ENCODE results near the gene KRTAP9-2.

Gene KRTAP9-2

DNA sequence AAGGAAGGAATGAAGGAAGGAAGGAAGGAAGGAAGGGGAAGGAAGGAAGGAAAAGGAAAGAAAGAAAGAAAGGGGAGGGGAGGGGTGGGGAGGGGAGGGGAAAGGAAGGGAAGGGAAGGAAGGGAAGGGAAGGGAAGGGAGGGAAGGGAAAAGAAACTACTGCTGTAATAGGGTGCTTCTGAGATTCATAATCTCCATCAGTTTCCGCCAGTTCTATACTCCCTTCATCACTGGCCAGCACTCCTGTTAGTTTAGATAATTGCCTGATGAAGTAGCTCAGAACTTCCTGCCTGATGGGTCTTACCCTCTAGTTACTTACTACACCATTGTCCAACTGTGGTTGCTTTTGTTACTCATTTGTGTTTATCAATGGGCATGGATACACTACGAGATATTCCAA lies 36.8 kb downstream of the KRTAP9-2 start:
- H3K27ac ChIP-seq (ENCODE audit: low read length), result no peak overlapping the region
- H3K9me3 ChIP-seq (replicated peaks; ENCODE audit: insufficient read depth, low read length), result no peaks in the 10 kb centered on the region
- no peaks in the 10 kb centered on the region for H3K4me1 ChIP-seq (ENCODE audit: low read length)
- H3F3A ChIP-seq (ENCODE audit: insufficient read depth, low read length), result no peaks in the 10 kb centered on the region
- H3K4me3 ChIP-seq (ENCODE audit: low read length), result no peak overlapping the region
- H4K20me1 ChIP-seq (ENCODE audit: insufficient read depth, low read length), result no peaks in the 10 kb centered on the region
- no peaks in the 10 kb centered on the region for H3K9me2 ChIP-seq (replicated peaks; ENCODE audit: insufficient read depth, low read length)
- H3K9ac ChIP-seq (ENCODE audit: low read length), result no peak overlapping the region
- no peaks in the 10 kb centered on the region for H3K27me3 ChIP-seq (replicated peaks; ENCODE audit: insufficient read depth, low read length)
- H3K36me3 ChIP-seq (replicated peaks; ENCODE audit: insufficient read depth, low read length), result no peaks in the 10 kb centered on the region
- TF ChIP-seq EZH2phosphoT487 (IDR thresholded peaks at IDR 0.05; ENCODE audit: low read length) (no peak), EZH2 (optimal IDR thresholded peaks at IDR 0.05; ENCODE audit: low read depth, low read length) (no peak)
- TF ChIP-seq, protein P1, sequence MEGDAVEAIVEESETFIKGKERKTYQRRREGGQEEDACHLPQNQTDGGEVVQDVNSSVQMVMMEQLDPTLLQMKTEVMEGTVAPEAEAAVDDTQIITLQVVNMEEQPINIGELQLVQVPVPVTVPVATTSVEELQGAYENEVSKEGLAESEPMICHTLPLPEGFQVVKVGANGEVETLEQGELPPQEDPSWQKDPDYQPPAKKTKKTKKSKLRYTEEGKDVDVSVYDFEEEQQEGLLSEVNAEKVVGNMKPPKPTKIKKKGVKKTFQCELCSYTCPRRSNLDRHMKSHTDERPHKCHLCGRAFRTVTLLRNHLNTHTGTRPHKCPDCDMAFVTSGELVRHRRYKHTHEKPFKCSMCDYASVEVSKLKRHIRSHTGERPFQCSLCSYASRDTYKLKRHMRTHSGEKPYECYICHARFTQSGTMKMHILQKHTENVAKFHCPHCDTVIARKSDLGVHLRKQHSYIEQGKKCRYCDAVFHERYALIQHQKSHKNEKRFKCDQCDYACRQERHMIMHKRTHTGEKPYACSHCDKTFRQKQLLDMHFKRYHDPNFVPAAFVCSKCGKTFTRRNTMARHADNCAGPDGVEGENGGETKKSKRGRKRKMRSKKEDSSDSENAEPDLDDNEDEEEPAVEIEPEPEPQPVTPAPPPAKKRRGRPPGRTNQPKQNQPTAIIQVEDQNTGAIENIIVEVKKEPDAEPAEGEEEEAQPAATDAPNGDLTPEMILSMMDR (IDR thresholded peaks at IDR 0.05; ENCODE audit: low read length), result no peak
- DNase-seq, result no peak
- no peaks in the 10 kb centered on the region for H3K79me2 ChIP-seq (ENCODE audit: low read length)
- H2AFZ ChIP-seq (ENCODE audit: low read length), result no peak overlapping the region
- H3K4me2 ChIP-seq (ENCODE audit: low read depth, low read length), result no peak overlapping the region

DNA sequence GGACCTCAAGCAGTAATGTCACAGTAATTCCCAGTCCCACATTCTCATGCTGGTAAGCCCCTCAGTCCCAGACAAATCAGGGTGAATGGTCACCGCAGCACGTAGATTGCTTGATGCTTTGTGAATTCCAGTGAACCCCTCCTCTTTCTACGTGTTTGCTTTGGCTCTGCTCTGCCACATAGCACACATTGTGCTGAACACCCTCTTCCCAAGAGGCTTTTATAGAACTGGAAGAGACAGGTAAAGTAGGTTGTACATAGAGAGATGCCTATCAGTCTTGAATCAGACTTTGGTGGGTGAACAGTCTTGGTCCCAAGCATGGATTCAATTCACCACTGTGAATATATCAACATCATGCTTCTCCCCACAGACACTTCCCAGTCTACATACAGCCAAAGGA lies 38.2 kb downstream of the KRTAP9-2 start:
- no peaks in the 10 kb centered on the region for H3K27me3 ChIP-seq (replicated peaks; ENCODE audit: insufficient read depth, low read length)
- no peak overlapping the region for H3K9ac ChIP-seq (ENCODE audit: low read length)
- no peaks in the 10 kb centered on the region for H3K9me3 ChIP-seq (replicated peaks; ENCODE audit: insufficient read depth, low read length)
- H3K9me2 ChIP-seq (replicated peaks; ENCODE audit: insufficient read depth, low read length), result no peaks in the 10 kb centered on the region
- no peak overlapping the region for H3K4me2 ChIP-seq (ENCODE audit: low read depth, low read length)
- H3F3A ChIP-seq (ENCODE audit: insufficient read depth, low read length), result no peaks in the 10 kb centered on the region
- no peak overlapping the region for H3K4me3 ChIP-seq (ENCODE audit: low read length)
- H3K4me1 ChIP-seq (ENCODE audit: low read length), result no peaks in the 10 kb centered on the region
- H4K20me1 ChIP-seq (ENCODE audit: insufficient read depth, low read length), result no peaks in the 10 kb centered on the region
- H3K27ac ChIP-seq (ENCODE audit: low read length), result no peak overlapping the region
- no peaks in the 10 kb centered on the region for H3K79me2 ChIP-seq (ENCODE audit: low read length)
- DNase-seq, result no peak
- H3K36me3 ChIP-seq (replicated peaks; ENCODE audit: insufficient read depth, low read length), result no peaks in the 10 kb centered on the region
- no peak overlapping the region for H2AFZ ChIP-seq (ENCODE audit: low read length)
- no peak for TF ChIP-seq EZH2phosphoT487 (IDR thresholded peaks at IDR 0.05; ENCODE audit: low read length)
- no peak for TF ChIP-seq EZH2 (optimal IDR thresholded peaks at IDR 0.05; ENCODE audit: low read depth, low read length)
- TF ChIP-seq, protein P1 (IDR thresholded peaks at IDR 0.05; ENCODE audit: low read length), result no peak

DNA sequence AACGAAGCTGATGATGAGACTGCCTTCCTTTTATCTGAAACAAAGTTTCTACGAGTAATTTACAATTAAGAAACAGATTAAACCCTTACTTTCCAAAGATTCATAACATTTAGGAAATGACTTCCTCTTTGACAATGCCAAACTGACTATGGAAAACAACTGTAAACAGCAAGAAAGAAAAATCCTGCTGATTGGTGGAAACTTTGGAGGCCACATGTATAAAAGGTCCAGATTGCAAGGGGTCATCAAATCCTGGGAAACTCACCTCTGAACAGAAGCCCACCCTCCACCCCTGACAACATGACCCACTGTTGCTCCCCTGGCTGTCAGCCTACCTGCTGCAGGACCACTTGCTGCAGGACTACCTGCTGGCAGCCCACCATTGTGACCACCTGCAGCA lies 38.6 kb downstream of the KRTAP9-2 start, which contains the start of gene KRTAP9-6:
KRTAP9-6 (plus strand) TSS at position 301 of the 400 bp plus-strand sequence; CDS start at position 301, 0 bp downstream.
- H3K9me3 ChIP-seq (replicated peaks; ENCODE audit: insufficient read depth, low read length), result no peaks in the 10 kb centered on the region
- no peak within 1 kb of the TSS for H3K9ac ChIP-seq (ENCODE audit: low read length)
- no peak for DNase-seq
- no peak within 1 kb of the TSS for H2AFZ ChIP-seq (ENCODE audit: low read length)
- no peaks in the 10 kb centered on the region for H3K79me2 ChIP-seq (ENCODE audit: low read length)
- no peaks in the 10 kb centered on the region for H3K9me2 ChIP-seq (replicated peaks; ENCODE audit: insufficient read depth, low read length)
- no peaks in the 10 kb centered on the region for H4K20me1 ChIP-seq (ENCODE audit: insufficient read depth, low read length)
- no peak within 1 kb of the TSS for H3K4me3 ChIP-seq (ENCODE audit: low read length)
- no peak within 1 kb of the TSS for H3K27ac ChIP-seq (ENCODE audit: low read length)
- no peaks in the 10 kb centered on the region for H3K4me1 ChIP-seq (ENCODE audit: low read length)
- no peak for TF ChIP-seq EZH2 (optimal IDR thresholded peaks at IDR 0.05; ENCODE audit: low read depth, low read length)
- TF ChIP-seq, protein P1 (IDR thresholded peaks at IDR 0.05; ENCODE audit: low read length), result no peak
- no peak for TF ChIP-seq EZH2phosphoT487 (IDR thresholded peaks at IDR 0.05; ENCODE audit: low read length)
- no peaks in the 10 kb centered on the region for H3K36me3 ChIP-seq (replicated peaks; ENCODE audit: insufficient read depth, low read length)
- H3K27me3 ChIP-seq (replicated peaks; ENCODE audit: insufficient read depth, low read length), result no peaks in the 10 kb centered on the region
- no peaks in the 10 kb centered on the region for H3F3A ChIP-seq (ENCODE audit: insufficient read depth, low read length)
- H3K4me2 ChIP-seq (ENCODE audit: low read depth, low read length), result no peak within 1 kb of the TSS
